H1 (cell line): ENCODE measurements around the gene SCN1B. TPM values are rescaled to one million over a fixed set of nuclear protein-coding genes. Genes with fewer than 3 reads are reported as not detected.

Experiments
- ATF3 ChIP-seq: IDR thresholded peaks from 2 replicates; pipeline ENCODE4 v1.6.1; 2011; ENCODE audit warnings: low read depth, mild to moderate bottlenecking, low read length; ENCODE audit not compliant: insufficient read depth
- CBX8 ChIP-seq: fragments of 300-800, 300-1000 bp; sonication (generic); IDR thresholded peaks from 2 replicates; pipeline ENCODE4 v1.7.1; 2016; ENCODE audit warnings: low read depth, low read length, borderline replicate concordance
- CHD2 ChIP-seq: IDR thresholded peaks from 2 replicates; pipeline ENCODE4 v1.6.1; 2012; ENCODE audit warnings: low read length, improper control_type of control experiment
- EP300 ChIP-seq, 2 experiments: IDR thresholded peaks; 1 replicate in 1 of 2; 2 replicates in 1 of 2; pipeline ENCODE4 v1.6.1; 2011 to 2012; ENCODE audit warnings: low read depth in 2 of 2, low read length in 2 of 2, mild to moderate bottlenecking in 2 of 2, borderline replicate concordance in 1 of 2, inconsistent platforms in 1 of 2, moderate library complexity in 1 of 2
- GTF2F1 ChIP-seq: IDR thresholded peaks from 2 replicates; pipeline ENCODE4 v1.6.1; 2012; ENCODE audit warnings: low read depth, low read length, improper control_type of control experiment, borderline replicate concordance
- KDM1A ChIP-seq: fragments of 200-600, 300-600 bp; sonication (generic); IDR thresholded peaks from 2 replicates; pipeline ENCODE4 v1.7.1; 2016; ENCODE audit warnings: mild to moderate bottlenecking, low read length, borderline replicate concordance
- MAFK ChIP-seq: IDR thresholded peaks from 2 replicates; pipeline ENCODE4 v1.6.1; 2012; ENCODE audit warnings: low read depth, mild to moderate bottlenecking, improper control_type of control experiment, low read length
- NANOG ChIP-seq: IDR thresholded peaks from 2 replicates; pipeline ENCODE4 v1.6.1; 2011; ENCODE audit warnings: low read length, low read depth, mild to moderate bottlenecking, inconsistent platforms; ENCODE audit not compliant: insufficient read depth, poor library complexity, severe bottlenecking
- PHF8 ChIP-seq: fragments of 200-600 bp; sonication (generic); conservative IDR thresholded peaks from 2 replicates; pipeline ENCODE4 v1.7.1; 2012; ENCODE audit warnings: low read depth, mild to moderate bottlenecking, inconsistent platforms, low read length, moderate library complexity
- POLR2A ChIP-seq, 2 experiments: IDR thresholded peaks; 1 replicate in 1 of 2; 2 replicates in 1 of 2; pipeline ENCODE4 v1.6.1; 2011; ENCODE audit warnings: low read depth in 2 of 2, low read length in 2 of 2, mild to moderate bottlenecking in 2 of 2; ENCODE audit errors: control extremely low read depth in 1 of 2
- POLR2AphosphoS5 ChIP-seq: IDR thresholded peaks from 2 replicates; pipeline ENCODE4 v1.6.1; 2011; ENCODE audit warnings: low read depth, low read length
- polyA plus RNA-seq, 7 experiments: library from polyadenylated mRNA; depleted of rRNA in 3 of 7; stranded (reverse) in 5 of 7; unstranded in 2 of 7; fragments of >200 nt in 5 of 7; fragments of 200-250 nt in 2 of 7; gene quantifications; 1 replicate in 5 of 7; 2 replicates in 1 of 7; 4 replicates in 1 of 7; pipeline versions ENCODE4 v1.2.1 to v1.2.3, GENCODE V29; 2011 to 2013; ENCODE audit warnings: missing spikeins in 2 of 7, mixed read lengths in 2 of 7
- total RNA-seq: library from RNA; stranded (reverse); fragmentation: NEBNext Ultra II Directional; extraction: Animal tissue kit (Norgen Biotek cat#: 25700); gene quantifications from 2 replicates; pipeline ENCODE4 v1.2.1, GENCODE V29; 2021
- TF ChIP-seq, protein P1 (sequence below), 3 experiments: IDR thresholded peaks; 1 replicate in 2 of 3; 2 replicates in 1 of 3; pipeline versions ENCODE4 v1.5.1 to v1.6.1; 2011; ENCODE audit warnings: low read length in 3 of 3, mild to moderate bottlenecking in 3 of 3, inconsistent platforms in 2 of 3, low read depth in 1 of 3, moderate library complexity in 1 of 3; ENCODE audit not compliant: insufficient read depth in 1 of 3; ENCODE audit errors: control extremely low read depth in 1 of 3
- TF ChIP-seq, protein P2 (sequence below): IDR thresholded peaks from 2 replicates; pipeline ENCODE4 v1.6.1; 2012; ENCODE audit warnings: inconsistent platforms

Gene SCN1B
- total and polyA plus RNA-seq, 2 of the 8 experiments (the other 6 are each of a cell fraction or from before 2014, with no cell fraction given), result 3.1 to 3.5 TPM

DNA sequence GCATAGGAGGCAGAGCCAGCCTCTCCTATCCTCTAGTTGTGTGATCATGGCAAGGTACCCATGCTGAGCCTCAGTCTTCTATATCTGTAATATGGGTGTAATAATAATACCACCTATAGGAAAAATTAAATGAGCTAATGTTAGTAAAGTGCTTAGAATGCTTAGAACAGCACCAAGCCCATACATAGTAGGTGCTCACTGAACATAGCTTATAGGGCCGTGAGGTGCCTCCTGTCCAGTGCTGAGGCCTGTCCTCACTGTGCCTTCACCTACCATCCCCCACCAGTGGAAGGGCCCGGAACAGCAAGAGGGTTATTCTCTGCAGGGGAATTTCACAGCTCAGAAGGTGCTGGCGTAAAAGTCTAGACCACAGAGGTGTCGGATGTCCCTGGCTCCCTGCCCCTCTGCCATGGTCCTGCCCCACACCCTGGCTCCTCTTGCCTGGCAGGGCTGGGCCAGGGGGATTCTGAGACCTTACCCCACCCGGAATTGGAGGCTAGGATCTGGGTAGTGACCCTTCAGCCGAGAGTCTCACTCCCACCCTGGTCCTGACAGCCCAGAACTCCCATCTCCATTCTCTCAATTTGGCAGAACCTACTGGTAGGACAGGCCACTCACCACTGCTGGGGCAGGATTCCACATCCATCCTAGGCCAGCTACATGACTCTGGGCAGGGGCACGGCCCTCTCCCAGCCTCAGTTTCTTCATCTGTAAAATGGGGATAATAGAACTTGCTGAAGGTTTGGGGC lies 2.2 kb upstream of the SCN1B start (continued):
- TF ChIP-seq NANOG (no peak), GTF2F1 (no peak), CBX8 (no peak), MAFK (no peak), POLR2A (IDR thresholded peaks at IDR 0.05; ENCODE audit: control extremely low read depth in 1 of 2, low read depth in 2 of 2, low read length in 2 of 2) (peak; percentile 32 to 51; a peak in 2 of 3 replicates), PHF8 (no peak), ATF3 (no peak), KDM1A (0 out of 2 replicates have a peak, but pooled peaks have one; percentile 36), CHD2 (no peak), EP300 (IDR thresholded peaks at IDR 0.05; ENCODE audit: borderline replicate concordance in 1 of 2, low read depth in 2 of 2, low read length in 2 of 2) (no peak), POLR2AphosphoS5 (peak; percentile 58)
- TF ChIP-seq, protein P1, sequence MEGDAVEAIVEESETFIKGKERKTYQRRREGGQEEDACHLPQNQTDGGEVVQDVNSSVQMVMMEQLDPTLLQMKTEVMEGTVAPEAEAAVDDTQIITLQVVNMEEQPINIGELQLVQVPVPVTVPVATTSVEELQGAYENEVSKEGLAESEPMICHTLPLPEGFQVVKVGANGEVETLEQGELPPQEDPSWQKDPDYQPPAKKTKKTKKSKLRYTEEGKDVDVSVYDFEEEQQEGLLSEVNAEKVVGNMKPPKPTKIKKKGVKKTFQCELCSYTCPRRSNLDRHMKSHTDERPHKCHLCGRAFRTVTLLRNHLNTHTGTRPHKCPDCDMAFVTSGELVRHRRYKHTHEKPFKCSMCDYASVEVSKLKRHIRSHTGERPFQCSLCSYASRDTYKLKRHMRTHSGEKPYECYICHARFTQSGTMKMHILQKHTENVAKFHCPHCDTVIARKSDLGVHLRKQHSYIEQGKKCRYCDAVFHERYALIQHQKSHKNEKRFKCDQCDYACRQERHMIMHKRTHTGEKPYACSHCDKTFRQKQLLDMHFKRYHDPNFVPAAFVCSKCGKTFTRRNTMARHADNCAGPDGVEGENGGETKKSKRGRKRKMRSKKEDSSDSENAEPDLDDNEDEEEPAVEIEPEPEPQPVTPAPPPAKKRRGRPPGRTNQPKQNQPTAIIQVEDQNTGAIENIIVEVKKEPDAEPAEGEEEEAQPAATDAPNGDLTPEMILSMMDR (IDR thresholded peaks at IDR 0.05; ENCODE audit: control extremely low read depth in 1 of 3, insufficient read depth in 1 of 3, low read depth in 1 of 3, low read length in 3 of 3), result no peak; a peak in 1 of 4 replicates
- TF ChIP-seq, protein P2, sequence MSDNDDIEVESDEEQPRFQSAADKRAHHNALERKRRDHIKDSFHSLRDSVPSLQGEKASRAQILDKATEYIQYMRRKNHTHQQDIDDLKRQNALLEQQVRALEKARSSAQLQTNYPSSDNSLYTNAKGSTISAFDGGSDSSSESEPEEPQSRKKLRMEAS, result no peak
